NCI-H146 (cell line): Measurements from ENCODE around the gene C16orf86.
"Not testable (repeated sequence)": the region's sequence is repeated elsewhere in the genome, so short reads cannot be mapped to it uniquely, and the experiment has no call there.

Experiments used
- DNase-seq: peaks from one replicate; lab custom pipeline; 2025; lab: John Stamatoyannopoulos, UW

C16orf86 gene

DNA sequence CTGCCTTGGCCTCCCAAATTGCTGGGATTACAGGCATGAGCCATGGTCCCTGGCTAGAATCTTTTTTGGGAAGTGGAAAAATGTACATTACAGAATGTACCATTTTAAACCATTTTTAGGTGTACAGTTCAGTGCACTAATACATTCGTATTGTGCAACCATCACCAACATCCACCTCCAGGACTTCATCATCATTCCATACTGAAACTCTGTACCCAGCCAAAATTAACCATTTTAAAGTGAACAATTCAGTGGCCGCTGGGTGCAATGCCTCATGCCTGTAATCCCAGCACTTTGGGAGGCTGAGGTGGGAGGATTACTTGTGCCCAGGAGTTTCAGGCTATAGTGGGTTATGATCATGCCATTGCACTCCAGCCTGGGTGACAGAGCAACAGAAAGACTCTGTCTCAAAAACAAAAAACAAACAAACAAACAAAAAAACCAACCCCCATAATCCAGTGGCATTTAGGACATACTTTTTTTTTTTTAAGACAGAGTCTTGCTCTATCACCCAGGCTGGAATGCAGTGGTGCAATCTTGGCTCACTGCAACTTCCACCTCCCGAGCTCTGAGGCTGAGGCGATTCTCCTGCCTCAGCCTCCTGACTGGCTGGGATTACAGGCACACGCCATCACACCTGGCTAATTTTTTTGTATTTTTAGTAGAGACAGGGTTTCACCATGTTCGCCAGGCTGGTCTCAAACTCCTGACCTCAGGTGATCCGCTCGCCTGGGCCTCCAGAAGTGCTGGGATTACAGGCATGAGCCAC, 27.1 kb downstream of the C16orf86 start:
- DNase-seq: not testable (repeated sequence)

DNA sequence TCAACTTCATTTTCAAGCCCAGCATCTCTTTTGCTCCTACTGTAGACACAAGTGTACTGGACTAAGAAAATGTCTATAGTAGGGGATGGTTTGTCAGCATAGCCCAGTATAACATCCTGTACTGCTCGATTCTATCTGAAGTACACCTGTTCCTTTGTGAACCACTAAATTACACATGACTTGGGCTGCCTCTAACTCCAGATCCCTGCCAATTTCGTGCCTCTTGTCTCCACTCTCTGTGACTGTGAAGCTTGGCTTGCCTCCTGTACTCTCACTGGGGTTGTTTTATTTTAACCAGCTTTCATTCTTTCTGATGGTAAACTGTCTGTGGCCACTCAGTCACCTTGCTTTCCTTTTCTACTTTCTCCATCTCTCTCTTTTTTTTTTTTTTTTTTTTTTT, 28.0 kb downstream of the C16orf86 start:
- DNase-seq: no peak

DNA sequence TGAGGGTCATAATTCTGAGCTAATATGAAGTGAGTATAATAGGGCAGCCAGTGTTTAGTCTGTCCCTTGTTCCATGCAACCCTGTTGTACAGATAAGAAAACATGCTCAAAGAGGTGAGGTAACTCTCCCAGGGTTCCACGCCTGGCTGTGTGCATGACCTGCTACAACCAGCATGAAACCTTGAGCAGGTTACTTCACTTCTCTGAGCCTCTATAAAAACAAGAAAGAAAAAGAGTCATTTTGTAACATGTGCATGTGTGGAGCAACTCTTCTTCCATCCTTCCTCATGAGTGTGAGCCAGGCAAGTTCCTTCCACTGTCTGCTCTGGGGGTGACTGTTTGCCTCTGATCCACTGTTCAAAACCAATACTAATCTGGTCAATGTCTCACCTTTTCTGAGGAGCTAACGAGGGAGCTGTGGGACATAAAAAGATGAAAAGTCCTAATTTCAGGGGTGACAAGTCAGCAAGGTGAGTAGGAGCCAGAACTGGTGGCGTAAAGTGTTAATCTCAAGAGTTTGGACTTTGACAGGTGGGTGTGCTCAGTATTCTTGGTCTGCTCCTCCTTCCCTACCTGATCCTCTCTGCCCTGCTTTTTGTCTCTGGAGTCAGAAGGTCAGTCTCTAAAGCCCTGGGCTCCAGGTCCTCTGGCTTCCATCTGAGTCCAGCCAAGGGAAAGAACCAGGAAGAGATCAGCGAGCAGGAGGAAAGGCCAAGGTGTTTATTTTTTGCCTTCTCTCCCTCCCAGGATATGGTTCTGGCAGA, 31.0 kb downstream of the C16orf86 start:
- no peak for DNase-seq

DNA sequence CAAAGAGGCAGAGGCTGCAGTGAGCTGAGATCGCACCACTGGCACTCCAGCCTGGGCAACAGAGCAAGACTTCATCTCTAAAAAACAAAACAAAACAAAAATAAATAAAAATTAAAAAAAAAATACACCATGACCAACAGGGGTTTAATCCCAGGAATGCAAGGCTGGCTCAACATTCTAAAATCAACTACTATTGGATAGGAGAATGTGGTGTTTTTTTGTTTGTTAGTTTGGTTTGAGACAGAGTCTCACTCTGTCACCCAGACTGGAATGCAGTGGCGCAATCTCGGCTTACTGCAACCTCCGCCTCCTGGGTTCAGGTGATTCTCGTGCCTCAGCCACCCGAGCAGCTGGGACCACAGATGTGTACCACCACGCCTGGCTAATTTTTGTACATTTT, 32.7 kb downstream of the C16orf86 start:
- DNase-seq: no peak

DNA sequence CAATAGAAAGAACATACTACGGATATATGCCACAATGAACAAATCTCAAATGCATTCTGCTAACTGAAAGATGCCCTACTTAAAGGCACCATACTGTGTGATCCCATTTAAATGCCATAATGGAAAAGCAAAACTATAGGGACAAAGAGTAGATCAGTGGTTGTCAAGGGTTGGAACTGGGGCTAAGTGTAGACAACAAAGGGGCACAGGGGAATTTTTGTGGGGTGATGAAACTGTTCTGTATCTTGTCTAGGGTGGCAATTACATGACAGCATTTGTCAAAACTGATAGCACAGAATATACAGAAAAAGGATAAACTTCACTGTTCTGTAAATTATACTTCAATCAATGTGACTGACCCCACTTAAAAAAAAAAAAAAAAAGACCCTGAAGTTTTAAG, 34.8 kb downstream of the C16orf86 start:
- DNase-seq: no peak

DNA sequence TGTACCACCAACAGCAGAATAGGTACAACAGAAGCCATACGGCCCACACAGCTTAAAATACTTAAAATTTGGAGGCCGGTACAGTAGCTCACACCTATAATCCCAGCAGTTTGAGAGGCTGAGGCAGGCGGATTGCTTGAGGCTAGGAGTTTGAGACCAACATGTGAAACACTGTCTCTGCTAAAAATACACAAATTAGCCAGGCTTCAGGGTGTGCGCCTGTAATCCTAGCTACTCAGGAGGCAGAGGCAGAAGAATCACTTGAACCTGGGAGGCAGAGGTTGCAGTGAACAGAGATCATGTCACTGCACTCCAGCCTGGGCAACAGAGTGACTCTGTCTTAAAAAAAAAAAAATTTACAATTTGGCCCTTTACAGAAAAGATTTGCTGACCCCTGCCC, 35.5 kb downstream of the C16orf86 start:
- DNase-seq: no peak

DNA sequence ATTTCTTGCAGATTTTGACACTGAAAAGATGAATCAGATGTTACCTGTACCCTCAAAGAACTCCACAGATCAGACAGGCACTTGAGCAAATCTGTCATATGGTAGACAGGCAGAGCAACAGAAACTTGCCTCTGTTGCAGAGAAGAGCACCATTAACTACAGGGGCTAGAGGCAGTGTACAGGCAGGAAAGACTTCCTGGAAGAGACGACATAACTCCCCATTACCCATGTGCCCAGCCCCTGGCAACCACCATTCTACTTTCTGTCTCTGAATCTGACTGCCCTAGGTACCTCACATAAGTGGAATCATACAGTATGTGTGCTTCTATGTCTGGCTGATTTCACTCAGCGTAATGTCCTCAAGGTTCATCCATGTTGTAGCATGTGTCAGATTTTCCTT, 37.0 kb downstream of the C16orf86 start:
- DNase-seq: no peak

DNA sequence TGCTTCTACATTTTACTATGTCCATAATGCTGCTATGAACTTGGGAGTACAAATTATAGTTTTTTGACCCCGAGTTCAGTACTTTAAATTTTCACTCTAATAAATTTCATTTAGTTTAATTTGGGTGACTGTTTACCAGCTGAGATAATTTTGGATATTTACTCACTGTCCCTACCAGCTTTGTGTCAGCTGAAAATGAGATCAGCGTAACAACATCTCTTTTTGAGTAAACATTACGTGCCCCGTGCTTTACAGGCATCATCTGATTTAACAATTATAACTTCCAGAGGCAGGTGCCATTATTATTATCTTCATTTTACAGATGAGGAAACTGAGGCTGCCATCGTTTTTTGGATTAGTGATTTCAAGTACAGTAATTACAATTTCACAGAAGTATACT, 37.5 kb downstream of the C16orf86 start:
- DNase-seq: no peak

DNA sequence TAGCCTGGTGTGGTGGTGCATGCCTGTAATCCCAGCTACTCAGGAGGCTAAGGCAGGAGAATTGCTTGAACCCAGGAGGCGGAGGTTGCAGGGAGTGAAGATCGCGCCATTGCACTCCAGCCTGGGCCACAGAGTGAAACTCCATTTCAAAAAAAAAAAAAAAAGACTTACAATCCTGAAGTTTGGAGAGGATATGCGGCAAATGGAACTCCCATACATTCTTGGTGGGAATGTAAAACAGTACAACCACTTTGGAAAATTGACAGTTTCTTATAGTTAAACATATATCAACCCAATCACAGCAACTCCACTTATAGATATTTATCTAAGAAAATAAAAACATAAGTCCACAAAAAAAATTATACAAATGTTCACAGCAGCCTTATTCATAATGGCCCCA, 40.6 kb downstream of the C16orf86 start:
- no peak for DNase-seq

DNA sequence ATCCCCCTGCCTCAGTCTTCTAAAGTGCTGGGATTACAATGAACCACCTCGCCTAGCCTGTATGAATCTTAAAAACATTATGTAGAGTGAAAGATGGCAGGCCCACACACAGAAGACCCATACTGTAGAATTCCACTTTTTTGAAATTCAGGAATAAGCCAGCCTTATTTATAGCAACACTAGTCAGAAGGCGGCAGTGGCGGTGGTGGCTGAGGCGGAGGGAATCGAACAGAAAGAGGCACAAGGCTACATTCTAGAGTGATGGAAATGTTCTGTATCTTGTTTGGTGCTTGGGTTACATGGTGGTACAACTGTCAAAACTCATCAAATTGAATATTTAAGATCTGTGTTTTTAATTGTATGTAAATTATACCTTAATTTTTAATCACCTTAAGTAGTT, 41.2 kb downstream of the C16orf86 start:
- no peak for DNase-seq

DNA sequence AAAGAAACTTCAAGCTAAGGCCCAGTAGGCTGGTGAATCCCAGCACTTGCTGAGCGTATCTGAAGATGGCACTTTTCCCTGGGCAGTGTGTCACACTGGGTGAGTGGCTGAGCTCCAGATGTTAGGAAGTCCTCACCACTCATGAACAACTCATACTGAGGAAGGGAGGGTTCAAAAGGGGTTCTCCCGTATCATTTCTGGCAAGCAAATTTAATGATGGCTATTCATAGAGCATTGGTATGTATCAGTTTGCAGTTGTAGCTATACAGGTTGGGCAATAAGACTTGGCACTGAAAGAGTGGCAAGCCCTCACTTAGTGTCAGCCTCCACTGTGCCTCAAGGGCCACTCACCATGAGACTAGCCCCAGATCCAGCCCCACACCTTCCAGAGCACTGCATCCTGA, 41.8 kb downstream of the C16orf86 start:
- DNase-seq: no peak

DNA sequence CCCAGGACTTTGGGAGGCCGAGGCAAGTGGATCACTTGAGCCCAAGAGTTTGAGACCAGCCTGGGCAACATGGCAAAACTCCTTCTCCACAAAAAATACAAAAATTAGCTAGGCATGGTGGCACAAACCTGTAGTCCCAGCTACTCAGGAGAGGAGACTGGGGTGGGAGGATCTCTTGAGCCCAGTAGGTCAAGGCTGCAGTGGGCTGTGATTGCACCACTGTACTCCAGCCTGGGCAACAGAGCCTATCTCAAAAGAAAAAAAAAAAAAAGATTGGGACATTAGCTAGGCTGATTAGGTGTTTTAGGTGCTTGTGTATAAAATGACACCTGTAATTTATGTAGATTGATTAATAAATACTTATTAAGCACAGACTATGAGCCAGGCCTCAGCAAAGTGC, 42.4 kb downstream of the C16orf86 start:
- DNase-seq: no peak

DNA sequence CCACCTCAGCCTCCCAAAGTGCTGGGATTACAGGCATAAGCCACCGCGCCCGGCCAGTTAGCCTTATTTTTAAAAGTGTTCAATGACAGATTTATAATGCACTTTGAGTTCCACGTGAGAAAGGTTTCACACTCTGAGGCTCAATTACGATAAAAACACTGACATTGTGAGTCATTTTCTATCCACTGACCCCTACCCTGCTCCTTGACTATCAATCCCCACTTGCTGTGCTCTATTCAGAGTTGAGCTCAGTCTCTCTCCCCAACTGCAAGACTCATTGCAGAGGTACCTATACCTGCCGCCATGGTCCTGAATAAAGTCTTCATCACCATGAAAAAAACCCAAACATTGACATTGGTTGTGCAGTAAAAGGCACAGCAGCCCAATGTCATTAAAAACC, 44.0 kb downstream of the C16orf86 start:
- no peak for DNase-seq

DNA sequence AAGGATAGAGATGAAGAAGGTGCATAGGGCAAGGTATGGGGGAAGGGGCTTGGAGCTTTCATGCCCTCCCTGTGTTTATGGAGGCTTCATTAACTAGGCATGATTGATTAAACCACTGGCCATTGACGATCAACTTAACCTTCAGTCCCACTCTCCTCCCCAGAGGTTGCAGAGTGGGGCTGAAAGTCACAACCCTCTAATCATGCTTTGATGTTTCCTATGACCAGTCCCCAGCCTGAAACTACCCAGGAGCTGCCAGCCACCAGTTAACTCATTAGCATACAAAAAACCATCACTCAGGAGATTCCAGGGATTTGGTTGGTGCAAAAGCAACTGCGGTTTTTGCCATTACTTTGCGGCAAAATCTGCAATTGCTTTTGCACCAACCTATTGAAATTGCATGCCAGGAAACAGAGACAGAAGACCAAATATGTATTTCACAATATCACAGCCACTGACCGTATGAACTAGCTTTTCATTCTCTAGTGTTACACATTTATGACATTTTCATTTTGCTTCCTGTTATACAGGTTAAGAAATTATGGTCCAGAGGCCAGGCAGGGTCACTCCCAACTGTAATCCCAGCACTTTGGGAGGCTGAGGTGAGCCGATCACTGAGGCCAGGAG, 47.1 kb downstream of the C16orf86 start:
- DNase-seq: no peak

DNA sequence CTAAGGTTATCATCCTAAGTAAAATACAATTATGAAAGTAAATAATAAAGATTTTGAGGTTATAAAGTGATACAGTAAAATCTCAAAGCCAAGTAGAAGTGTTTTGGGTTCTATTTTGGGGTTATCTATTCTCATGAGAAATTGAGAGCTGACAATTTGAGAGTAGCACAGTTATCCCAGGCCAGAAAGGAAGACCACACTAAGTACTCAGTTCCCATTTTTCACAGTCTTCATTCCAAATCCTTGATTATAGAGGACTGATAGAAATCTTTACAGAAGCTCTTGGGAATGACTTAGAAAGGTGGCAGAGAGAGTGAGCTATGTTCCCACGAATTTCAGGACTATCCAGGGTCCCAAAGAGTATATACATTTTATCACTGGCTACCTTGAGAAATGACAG, 47.9 kb downstream of the C16orf86 start:
- DNase-seq: no peak

DNA sequence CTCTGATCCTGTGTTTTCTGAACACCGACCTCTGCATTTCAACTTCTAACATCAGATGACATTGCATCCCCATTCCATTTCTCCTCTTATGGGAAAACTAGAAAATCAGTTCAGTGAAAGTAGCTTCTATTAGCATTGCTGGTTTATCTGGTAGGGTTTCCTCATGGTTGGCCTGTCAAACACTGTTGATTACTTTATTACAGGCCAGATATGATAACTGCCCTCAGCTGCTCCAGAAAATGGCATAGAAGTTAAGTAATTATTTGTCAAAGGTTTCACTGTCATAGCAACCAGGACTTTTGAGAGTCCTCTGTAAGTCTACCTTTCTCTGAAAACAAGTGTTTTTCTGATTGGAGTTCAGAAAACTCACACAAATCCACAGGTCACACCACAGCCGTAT, 49.5 kb downstream of the C16orf86 start:
- no peak for DNase-seq
